GM23248 (cell line): Measurements from ENCODE around the gene BSPRY.

Experiments used
- EZH2 ChIP-seq: fragments of 200-600 bp; sonication (generic); IDR thresholded peaks from 2 replicates; pipeline ENCODE4 v1.6.1; 2018; ENCODE audit warnings: antibody characterized with exemption, mild to moderate bottlenecking; ENCODE audit not compliant: insufficient read depth, poor library complexity, severe bottlenecking
- EZH2phosphoT487 ChIP-seq: fragments of 200-600 bp; sonication (generic); IDR thresholded peaks from 2 replicates; pipeline ENCODE4 v1.6.1; 2018; ENCODE audit warnings: antibody characterized with exemption, moderate library complexity, mild to moderate bottlenecking, low read depth; ENCODE audit not compliant: insufficient read depth

DNA sequence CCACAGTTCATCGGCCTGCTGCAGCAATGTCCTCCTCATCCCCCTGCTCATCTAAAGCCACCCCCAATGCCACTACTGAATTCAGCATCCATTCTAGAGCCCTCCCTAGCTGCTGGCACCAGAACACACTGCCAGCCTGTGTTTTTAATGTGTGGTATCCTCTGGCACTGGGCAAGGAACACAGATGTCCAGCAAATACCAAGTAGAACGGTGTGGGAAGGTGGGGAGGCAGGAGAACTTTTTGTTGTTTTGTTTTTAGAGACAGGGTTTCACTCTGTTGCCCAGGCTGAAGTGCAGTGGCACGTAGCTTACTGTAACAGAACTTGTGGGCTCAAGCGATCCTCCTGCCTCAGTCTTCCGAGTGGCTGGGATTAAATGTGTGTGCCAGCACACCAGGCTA lies 22.7 kb downstream of the BSPRY start:
- no peak for TF ChIP-seq EZH2phosphoT487
- no peak for TF ChIP-seq EZH2
